HCT116 (cell line): Measurements from ENCODE around the gene CAB39L. TPM values are rescaled to one million over a fixed set of nuclear protein-coding genes. Genes with fewer than 3 reads are reported as not detected.

Experiments
- ATAC-seq: fragments of 200-7000 bp; cut with Tn5 transposase; 2 replicates; pipeline ENCODE4 v1.9.1; 2020; ENCODE audit warnings: mild to moderate bottlenecking, moderate library complexity
- BruUV-seq: library from RNA; stranded (reverse); fragments of 400-500 nt; replicated peaks from 2 replicates; lab custom pipeline; 2021; lab: Mats Ljungman, UMichigan
- CTCF ChIA-PET: fragments of 300-600 bp; sonication (Branson Sonifier 250); formaldehyde crosslinking; loops from one replicate; lab custom pipeline; 2021; ENCODE audit warnings: antibody characterized with exemption; lab: Charles Lee
- POLR2A ChIA-PET: fragments of 300-600, 350-600 bp; sonication (Branson Sonifier 250); formaldehyde crosslinking; loops from one replicate; lab custom pipeline; 2021; ENCODE audit warnings: antibody characterized with exemption; lab: Charles Lee
- RAD21 ChIA-PET, 2 experiments: fragments of 300-600 bp; sonication (Branson Sonifier 250); formaldehyde crosslinking; loops; one replicate each; lab custom pipeline; 2023; ENCODE audit warnings: low total read pairs in 2 of 2; ENCODE audit not compliant: uncharacterized antibody in 2 of 2, unreplicated experiment in 2 of 2, low non-redundant PET in 1 of 2; lab: Charles Lee
- DNase-seq: peaks from one replicate; pipeline ENCODE4 v3.0.0-alpha.2; 2010; ENCODE audit warnings: low read depth, low spot score
- H2AFZ ChIP-seq: fragments of 200-600 bp; shearing (Covaris generic), sonication (generic); 2 replicates; pipeline ENCODE4 v1.6.1; 2017; ENCODE audit warnings: low read depth, mixed run types, mixed read lengths, antibody characterized with exemption, low read length; ENCODE audit not compliant: poor library complexity, severe bottlenecking
- H3K27ac ChIP-seq: 2 replicates; pipeline ENCODE4 v1.5.1; 2012; ENCODE audit warnings: low read depth, low read length
- H3K27me3 ChIP-seq: fragments of 200-600 bp; sonication (generic); 2 replicates; pipeline ENCODE4 v1.6.1; 2016; ENCODE audit warnings: mixed run types, low read length, mixed read lengths; ENCODE audit not compliant: insufficient read depth
- H3K36me3 ChIP-seq, 2 experiments: fragments of 200-500 bp in 1 of 2; fragments of 200-600 bp in 1 of 2; sonication (Bioruptor generic) in 1 of 2; sonication (generic) in 1 of 2; 2 replicates each; pipeline versions ENCODE4 v1.5.1 to v1.6.1; 2014 to 2016; ENCODE audit warnings: low read length in 2 of 2, inconsistent platforms in 1 of 2, mixed read lengths in 1 of 2, mixed run types in 1 of 2; ENCODE audit not compliant: insufficient read depth in 2 of 2, control insufficient read depth in 1 of 2
- H3K4me1 ChIP-seq, 2 experiments: fragments of 200-600 bp in 1 of 2; sonication (generic) in 1 of 2; 2 replicates each; pipeline versions ENCODE4 v1.5.1 to v1.6.1; 2012 to 2017; ENCODE audit warnings: low read length in 2 of 2, inconsistent platforms in 1 of 2, mild to moderate bottlenecking in 1 of 2, mixed read lengths in 1 of 2, mixed run types in 1 of 2, moderate library complexity in 1 of 2; ENCODE audit not compliant: insufficient read depth in 2 of 2, control insufficient read depth in 1 of 2
- H3K4me2 ChIP-seq: fragments of 200-600 bp; sonication (generic); 2 replicates; pipeline ENCODE4 v1.6.1; 2017; ENCODE audit warnings: mixed run types, low read length, mixed read lengths
- H3K4me3 ChIP-seq, 2 experiments: fragments of 200-600 bp in 1 of 2; sonication (generic) in 1 of 2; replicated peaks in 1 of 2; 2 replicates each; pipeline ENCODE4 v1.5.1; 2011 to 2016; ENCODE audit warnings: low read length in 2 of 2, control low read depth in 1 of 2, low read depth in 1 of 2, mild to moderate bottlenecking in 1 of 2, mixed read lengths in 1 of 2, mixed run types in 1 of 2
- H3K79me2 ChIP-seq: fragments of 200-600 bp; sonication (generic); 2 replicates; pipeline ENCODE4 v1.6.1; 2017; ENCODE audit warnings: mild to moderate bottlenecking, mixed run types, low read length, moderate library complexity, mixed read lengths; ENCODE audit not compliant: insufficient read depth
- H3K9ac ChIP-seq: fragments of 200-600 bp; sonication (generic); 2 replicates; pipeline ENCODE4 v1.6.1; 2016; ENCODE audit warnings: low read length, mixed read lengths
- H3K9me2 ChIP-seq: fragments of 200-600 bp; sonication (generic), shearing (Covaris generic); 2 replicates; pipeline ENCODE4 v1.6.1; 2017; ENCODE audit warnings: mixed run types, mild to moderate bottlenecking, moderate library complexity; ENCODE audit not compliant: insufficient read depth
- H3K9me3 ChIP-seq, 2 experiments: fragments of 200-500 bp in 1 of 2; fragments of 200-600 bp in 1 of 2; sonication (Bioruptor generic) in 1 of 2; sonication (generic) in 1 of 2; 2 replicates each; pipeline ENCODE4 v1.6.1; 2014 to 2017; ENCODE audit warnings: low read length in 2 of 2, mixed read lengths in 2 of 2, inconsistent platforms in 1 of 2, low read depth in 1 of 2, mild to moderate bottlenecking in 1 of 2, mixed run types in 1 of 2, moderate library complexity in 1 of 2; ENCODE audit not compliant: control insufficient read depth in 1 of 2, insufficient read depth in 1 of 2
- H4K20me1 ChIP-seq: fragments of 200-600 bp; sonication (generic), shearing (Covaris generic); 2 replicates; pipeline ENCODE4 v1.6.1; 2017; ENCODE audit warnings: mixed run types, mild to moderate bottlenecking, moderate library complexity; ENCODE audit not compliant: insufficient read depth
- EZH2phosphoT487 ChIP-seq: fragments of 200-600 bp; IDR thresholded peaks from 2 replicates; pipeline ENCODE4 v1.6.1; 2018; ENCODE audit warnings: antibody characterized with exemption, borderline replicate concordance
- POLR2AphosphoS5 ChIP-seq: IDR thresholded peaks from 2 replicates; pipeline ENCODE4 v1.6.1; 2011; ENCODE audit warnings: mild to moderate bottlenecking, low read depth, low read length, moderate library complexity
- TCF7L2 ChIP-seq: IDR thresholded peaks from 2 replicates; pipeline ENCODE4 v1.7.0; 2011; ENCODE audit warnings: borderline replicate concordance, inconsistent platforms; ENCODE audit not compliant: insufficient read depth, insufficient read length; ENCODE audit errors: extremely low read depth
- YY1 ChIP-seq: IDR thresholded peaks from 2 replicates; pipeline ENCODE4 v1.6.1; 2011; ENCODE audit warnings: low read length, low read depth, moderate library complexity, mild to moderate bottlenecking; ENCODE audit not compliant: insufficient replicate concordance; ENCODE audit errors: extremely low read depth
- ZNF274 ChIP-seq: fragments of 200-500 bp; sonication (Bioruptor generic); IDR thresholded peaks from 2 replicates; pipeline ENCODE4 v1.6.1; 2014; ENCODE audit warnings: mild to moderate bottlenecking, low read depth, low read length, inconsistent platforms
- intact Hi-C: fragments of 100-400 bp; cut with micrococcal nuclease; formaldehyde crosslinking; loops from 2 replicates; pipeline ENCODE4 v1.10.0; 2022
- total RNA-seq: library from RNA; stranded (reverse); gene quantifications from one replicate; pipeline ENCODE4 v1.2.1, GENCODE V29; 2021; ENCODE audit not compliant: unreplicated experiment
- TF ChIP-seq, protein P1 (sequence below): IDR thresholded peaks from 2 replicates; pipeline ENCODE4 v1.6.1; 2012
- TF ChIP-seq, protein P2 (sequence below): IDR thresholded peaks from 2 replicates; pipeline ENCODE4 v1.6.1; 2012

Gene CAB39L
- total RNA-seq, 1 experiment from 2014 or later, result 6.1 TPM

DNA sequence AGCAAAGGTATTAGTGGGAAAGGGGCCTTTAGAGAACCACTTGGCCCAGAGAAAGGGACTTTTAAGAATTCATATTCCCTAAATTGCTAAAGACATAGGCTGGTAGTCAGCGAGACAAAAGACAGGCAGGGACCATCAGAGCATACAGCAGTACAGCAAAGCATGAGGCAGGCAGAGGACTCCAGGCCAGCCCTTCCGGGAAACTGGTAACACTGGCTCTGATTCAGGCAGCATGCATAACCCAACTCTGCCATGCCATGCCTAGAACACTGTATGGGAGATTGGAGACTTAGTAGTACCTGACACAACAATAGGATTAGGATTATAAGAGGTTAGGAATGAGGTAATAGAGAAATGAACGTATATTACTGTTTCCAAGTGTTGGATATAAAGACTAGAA is 34.9 kb downstream of the CAB39L start:
- H3K9me2 ChIP-seq, result no peaks in the 10 kb centered on the region
- BruUV-seq, result no TSS peak
- no peak for DNase-seq

DNA sequence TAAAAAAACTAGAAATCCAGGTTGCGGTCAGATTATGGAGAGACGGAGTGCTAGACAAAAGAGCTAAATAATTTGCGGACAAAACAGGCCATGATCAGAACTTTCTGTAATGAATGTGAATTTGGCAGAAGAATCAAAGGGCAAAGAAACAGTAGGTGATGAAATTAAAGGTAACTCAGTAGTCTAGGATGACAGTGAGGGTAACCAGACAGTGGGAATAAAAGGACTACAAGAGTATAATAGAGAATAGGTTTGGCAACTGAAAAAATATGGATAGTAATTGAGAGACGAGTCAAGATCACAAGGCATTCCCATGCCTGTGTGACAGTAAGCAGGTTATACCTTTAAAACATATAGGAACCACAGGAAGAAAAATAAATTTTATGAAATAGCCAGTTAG is 35.9 kb downstream of the CAB39L start:
- TF ChIP-seq POLR2AphosphoS5, result no peak
- TF ChIP-seq ZNF274, result no peak
- TF ChIP-seq EZH2phosphoT487, result no peak
- H3K4me3 ChIP-seq, result no peak overlapping the region
- no peaks in the 10 kb centered on the region for H3K36me3 ChIP-seq
- no peaks in the 10 kb centered on the region for H3K79me2 ChIP-seq
- H3K27ac ChIP-seq, result no peak overlapping the region
- DNase-seq, result no peak
- H3K4me2 ChIP-seq, result no peak overlapping the region
- ChIA-PET RAD21 (no interaction called here), CTCF (no interaction called here), POLR2A (no interaction called here)
- BruUV-seq, result no TSS peak
- no peaks in the 10 kb centered on the region for H3K27me3 ChIP-seq
- H3K4me1 ChIP-seq, result no peaks in the 10 kb centered on the region
- H3K9me3 ChIP-seq, result no peaks in the 10 kb centered on the region
- ATAC-seq, result no peak
- no peaks in the 10 kb centered on the region for H3K9me2 ChIP-seq
- H4K20me1 ChIP-seq, result no peaks in the 10 kb centered on the region
- no peak overlapping the region for H2AFZ ChIP-seq
- no peak overlapping the region for H3K9ac ChIP-seq
- intact Hi-C loops, result no loop called here

More for the DNA sequence above, 34.9 kb downstream of the CAB39L start:
- intact Hi-C loops, result no loop called here
- ChIA-PET RAD21 (no interaction called here), CTCF (no interaction called here), POLR2A (no interaction called here)
- no peaks in the 10 kb centered on the region for H3K27me3 ChIP-seq
- no peaks in the 10 kb centered on the region for H3K79me2 ChIP-seq
- H3K9ac ChIP-seq, result no peak overlapping the region
- no peak overlapping the region for H2AFZ ChIP-seq
- H4K20me1 ChIP-seq, result no peaks in the 10 kb centered on the region
- H3K27ac ChIP-seq, result no peak overlapping the region
- ATAC-seq, result no peak
- H3K4me3 ChIP-seq, result no peak overlapping the region
- no peaks in the 10 kb centered on the region for H3K9me3 ChIP-seq
- TF ChIP-seq TCF7L2 (no peak), YY1 (no peak), EZH2phosphoT487 (no peak)
- TF ChIP-seq, protein P1, sequence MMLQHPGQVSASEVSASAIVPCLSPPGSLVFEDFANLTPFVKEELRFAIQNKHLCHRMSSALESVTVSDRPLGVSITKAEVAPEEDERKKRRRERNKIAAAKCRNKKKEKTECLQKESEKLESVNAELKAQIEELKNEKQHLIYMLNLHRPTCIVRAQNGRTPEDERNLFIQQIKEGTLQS, result no peak
- TF ChIP-seq, protein P2, sequence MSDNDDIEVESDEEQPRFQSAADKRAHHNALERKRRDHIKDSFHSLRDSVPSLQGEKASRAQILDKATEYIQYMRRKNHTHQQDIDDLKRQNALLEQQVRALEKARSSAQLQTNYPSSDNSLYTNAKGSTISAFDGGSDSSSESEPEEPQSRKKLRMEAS, result no peak
- no peaks in the 10 kb centered on the region for H3K4me1 ChIP-seq
- no peaks in the 10 kb centered on the region for H3K36me3 ChIP-seq
- no peak overlapping the region for H3K4me2 ChIP-seq
